HG02938 (cell line): ENCODE data around the gene E2F6.

Source experiments
- ATAC-seq: cut with Tn5 transposase; IDR thresholded peaks from one replicate; pipeline ENCODE4 v1.9.1; 2021; ENCODE audit warnings: mild to moderate bottlenecking, moderate library complexity; ENCODE audit not compliant: unreplicated experiment

The E2F6 gene

GRCh38 chr2:11493282-11493681 is 27.3 kb upstream of the E2F6 start:
- no peak for ATAC-seq

DNA sequence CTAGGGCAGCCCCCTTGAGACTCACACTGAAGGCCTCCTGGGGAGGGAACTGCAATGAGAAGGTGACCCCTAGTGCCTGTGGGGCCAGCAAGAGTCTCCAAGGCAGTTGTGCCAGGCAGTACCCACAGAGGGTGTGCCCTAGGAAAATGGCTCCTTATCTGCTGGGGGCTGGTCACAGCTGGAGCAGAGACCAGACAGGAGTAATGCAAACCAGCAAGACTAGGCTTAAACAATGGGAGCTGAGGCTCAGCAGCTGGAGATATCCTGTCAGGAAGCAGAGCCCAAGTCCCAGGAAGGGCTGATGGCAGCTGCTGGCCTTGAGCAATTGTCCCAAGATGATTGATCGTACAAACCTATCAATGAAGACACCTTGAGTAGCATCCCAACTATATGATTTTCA is 26.8 kb upstream of the E2F6 start:
- ATAC-seq, result no peak

GRCh38 chr2:11492244-11492643 is 26.3 kb upstream of the E2F6 start:
- ATAC-seq, result no peak

- no peak for ATAC-seq
Observed at GRCh38 chr2:11491348-11491933, 25.5 kb upstream of the E2F6 start.

DNA sequence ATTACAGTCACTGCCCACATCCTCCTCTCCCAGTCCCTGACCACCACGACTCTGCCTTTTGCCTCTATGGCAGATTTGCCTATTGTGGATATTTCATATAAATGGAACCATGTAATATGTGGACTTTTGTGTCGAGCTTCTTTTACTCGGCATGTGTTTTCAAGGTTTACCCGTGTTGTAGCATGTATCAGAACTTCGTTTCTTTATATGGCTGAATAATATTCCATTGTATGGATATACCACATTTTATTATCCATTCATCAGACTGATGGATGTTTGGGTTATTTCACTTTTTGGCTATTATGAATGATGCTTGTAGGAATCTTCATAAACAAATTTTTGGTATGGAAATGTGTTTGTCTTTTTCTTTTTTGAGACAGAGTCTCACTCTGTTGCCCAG is 24.2 kb upstream of the E2F6 start:
- no peak for ATAC-seq

DNA sequence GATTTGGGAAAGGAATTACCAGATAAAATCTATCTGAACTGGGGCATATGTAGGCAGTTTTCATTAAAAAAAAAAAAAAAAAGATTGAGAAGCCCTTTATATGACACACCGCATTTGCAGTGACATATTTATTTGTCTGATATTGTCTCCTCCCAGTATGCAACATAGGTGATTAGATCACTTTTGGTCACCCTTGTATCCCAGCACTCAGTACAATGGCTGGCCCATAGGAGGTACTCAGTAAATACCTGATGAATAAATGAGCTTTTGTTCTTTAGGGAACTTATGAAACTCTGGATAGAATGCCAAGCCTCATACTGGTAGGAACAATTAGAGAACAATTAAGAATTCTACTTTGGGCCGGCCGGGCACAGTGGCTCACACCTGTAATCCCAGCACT is 22.8 kb upstream of the E2F6 start:
- no peak for ATAC-seq

DNA sequence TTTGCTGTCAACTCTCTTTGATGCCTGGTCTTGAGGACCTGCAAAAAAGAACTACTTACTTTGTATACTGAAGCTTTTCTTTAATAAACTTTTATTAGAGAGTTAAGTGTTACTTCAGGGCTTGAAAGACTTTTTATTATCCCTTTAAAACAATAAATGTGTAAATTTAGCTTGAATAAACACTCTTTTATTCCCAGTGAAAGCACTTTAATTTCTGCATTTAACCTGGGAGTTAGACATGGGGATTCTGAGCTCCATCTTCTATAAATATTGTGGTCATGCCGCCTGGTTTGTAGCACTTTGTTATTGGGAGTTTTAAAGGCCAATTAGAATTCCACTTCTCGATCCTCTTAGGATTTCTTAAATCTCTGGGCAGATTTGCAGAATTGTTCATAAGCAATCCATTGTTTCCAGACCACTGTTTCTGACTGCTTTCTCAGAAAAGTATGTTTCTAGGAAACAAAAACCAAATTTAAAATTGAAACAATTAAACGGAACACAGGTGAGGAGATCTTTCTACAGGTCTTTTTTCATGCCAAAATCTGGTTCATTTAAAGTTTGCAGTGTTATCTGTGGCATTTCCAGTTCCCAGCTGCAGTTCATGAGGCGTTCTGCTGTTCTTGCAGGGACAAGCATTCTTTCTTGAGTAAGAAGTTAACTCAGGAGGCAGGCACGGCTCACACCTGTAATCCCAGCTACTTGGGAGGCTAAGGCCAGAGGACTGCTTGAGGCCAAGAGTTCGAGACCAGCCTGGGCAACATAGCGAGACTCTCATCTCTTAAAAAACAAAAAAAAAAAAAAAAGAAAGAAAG is 18.1 kb upstream of the E2F6 start:
- ATAC-seq, result no peak

- no peak for ATAC-seq
Observed at GRCh38 chr2:11482473-11483035, 16.6 kb upstream of the E2F6 start.

DNA sequence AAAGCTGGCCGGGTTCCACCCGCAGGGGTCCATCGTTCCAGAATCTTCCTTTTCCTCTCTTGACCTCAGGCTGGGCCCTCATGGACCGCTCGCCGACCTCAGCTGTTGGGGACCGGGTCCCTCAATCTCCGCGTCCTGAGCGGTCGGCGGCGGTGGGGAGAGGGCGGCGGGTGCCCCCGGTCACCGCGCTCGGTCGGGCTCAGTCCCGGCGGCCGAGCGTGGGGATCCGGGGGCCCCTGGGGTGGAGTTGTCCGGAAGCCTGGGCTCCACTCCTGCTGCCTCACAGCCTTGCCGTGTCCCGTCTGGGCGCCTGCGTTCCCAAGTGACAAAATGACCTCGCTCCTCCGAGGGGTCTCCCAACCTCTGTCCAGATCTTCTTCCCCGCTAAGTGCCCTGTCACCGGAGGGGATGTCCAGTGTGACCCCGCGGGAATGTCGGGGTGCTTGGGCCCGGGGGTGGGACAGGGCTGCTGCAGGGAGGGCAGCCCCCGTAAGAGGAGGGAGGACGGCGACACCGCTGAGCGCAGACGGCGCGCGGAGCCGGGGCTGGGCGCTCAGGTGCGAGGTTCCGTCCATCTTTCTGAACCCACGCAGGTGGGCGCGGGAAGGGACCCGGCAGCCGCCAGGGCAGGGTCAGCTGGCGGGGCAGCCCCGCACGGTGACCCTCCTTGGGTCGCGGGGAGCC is 16.0 kb upstream of the E2F6 start:
- no peak for ATAC-seq

DNA sequence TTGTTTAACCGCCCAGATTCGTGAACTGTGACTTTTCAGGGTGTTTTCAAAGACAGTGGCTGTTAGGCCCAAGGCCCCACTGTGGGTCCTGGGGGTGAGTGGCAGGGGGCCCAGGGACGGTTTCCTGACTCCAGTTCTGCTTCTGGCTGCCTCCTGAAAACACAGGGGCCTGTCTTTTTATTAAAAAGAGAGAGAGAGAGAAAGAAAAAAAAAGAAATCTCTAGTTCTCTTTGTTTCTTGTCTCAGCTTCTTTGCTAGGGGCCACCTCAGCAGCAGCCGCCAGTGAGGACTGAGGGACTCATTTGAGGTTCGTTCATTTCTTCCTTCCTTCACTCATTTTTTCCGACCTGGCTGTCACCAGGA is 15.4 kb upstream of the E2F6 start:
- no peak for ATAC-seq

- ATAC-seq, result no peak
Observed at GRCh38 chr2:11480859-11481258, 14.9 kb upstream of the E2F6 start.

DNA sequence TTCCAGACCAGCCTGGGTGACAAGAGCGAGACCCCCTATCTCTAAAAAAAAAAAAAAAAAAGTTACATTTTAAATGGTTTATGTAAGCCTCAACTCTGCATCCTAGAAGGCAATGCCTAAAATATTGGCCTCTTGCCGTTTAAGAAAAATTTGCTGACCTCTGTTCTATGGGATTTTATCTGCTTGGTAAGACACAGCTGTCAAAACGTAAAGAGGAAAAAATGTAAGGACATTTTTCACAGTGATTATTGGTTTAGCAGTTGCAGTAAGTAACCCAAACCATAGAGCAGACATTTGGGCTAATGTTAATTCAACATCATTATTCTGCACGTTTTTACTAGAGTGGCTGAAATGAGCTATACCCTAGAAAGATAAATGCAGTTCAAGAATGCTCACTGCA is 14.4 kb upstream of the E2F6 start:
- ATAC-seq, result no peak

GRCh38 chr2:11478899-11479605 is 13.1 kb upstream of the E2F6 start:
- ATAC-seq, result no peak

DNA sequence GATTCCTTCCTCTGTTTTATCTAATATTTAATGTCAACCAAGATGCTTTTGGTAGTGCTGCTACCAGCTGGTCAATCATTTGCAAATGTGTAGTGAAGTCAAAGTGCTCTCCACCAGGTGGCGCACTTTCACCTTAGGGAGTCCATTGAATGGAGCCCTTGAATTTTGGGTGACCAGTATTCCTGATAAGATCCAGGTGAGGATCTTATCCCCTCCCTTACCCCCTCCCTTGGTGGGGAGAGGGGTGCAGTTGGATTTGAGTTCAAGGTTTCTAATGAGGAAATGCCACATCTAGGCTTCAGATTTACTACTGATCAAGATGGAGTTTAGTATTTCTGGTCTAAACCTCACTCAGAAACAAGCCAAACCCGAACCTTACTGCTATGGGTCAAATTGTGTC is 12.0 kb upstream of the E2F6 start:
- ATAC-seq, result peak; percentile 74

DNA sequence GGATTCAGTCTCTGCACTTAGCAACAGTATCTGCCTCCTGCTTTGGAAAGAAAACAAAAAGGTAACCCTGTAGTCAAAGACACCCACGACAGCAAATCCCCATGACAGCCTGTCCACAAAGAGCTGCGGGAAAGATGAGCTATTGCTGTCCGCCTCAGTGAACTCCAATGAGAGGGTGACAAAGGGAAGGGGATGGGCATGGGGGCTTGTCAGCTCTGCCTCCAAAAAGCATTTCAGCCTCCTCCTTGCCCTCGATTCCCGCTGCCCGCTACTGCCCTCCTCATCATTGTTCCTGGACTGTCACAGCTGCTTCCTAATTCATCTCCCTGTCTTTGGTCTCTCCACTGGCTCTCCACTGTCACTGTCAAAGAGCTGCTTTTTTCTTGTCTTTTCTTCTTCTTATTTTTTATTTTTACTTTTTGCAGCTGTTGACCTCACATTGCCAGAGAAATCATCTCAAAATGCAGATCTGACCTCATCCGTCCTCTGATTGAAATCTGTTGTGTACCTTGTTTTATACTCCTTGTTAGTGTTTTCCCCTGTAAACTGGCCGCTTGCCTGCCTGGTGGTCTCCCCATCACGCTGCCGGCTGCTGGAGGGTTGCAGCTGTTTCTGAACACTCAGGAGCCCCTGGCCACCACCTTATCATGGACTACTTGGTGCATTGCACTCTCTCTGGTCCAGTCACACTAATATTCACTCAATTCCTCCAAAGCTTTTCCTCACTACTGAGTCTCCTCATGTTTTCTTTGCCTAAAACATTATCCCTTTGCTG is 7.9 kb upstream of the E2F6 start:
- no peak for ATAC-seq

DNA sequence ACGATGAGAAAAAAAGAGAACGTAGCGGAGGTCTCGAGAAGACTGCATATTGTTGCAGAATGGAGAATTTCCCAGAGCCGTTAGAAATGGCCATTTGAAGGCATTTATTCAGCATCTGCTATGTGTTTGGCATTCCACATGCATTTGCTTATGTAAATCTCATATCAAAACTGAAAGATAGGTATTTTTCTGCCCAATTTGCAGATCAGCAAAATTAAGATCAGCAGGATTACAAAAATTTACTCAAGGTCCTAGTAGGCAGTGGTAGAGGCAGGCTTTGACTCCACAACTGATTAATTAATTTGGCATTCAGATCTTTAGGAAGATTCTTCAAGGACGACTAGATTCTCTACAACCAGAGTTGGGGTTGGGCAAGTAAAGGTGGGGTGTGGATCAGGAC is 1.8 kb upstream of the E2F6 start:
- ATAC-seq, result no peak

- no peak for ATAC-seq
Observed at GRCh38 chr2:11467129-11467649, 1.2 kb upstream of the E2F6 start.

DNA sequence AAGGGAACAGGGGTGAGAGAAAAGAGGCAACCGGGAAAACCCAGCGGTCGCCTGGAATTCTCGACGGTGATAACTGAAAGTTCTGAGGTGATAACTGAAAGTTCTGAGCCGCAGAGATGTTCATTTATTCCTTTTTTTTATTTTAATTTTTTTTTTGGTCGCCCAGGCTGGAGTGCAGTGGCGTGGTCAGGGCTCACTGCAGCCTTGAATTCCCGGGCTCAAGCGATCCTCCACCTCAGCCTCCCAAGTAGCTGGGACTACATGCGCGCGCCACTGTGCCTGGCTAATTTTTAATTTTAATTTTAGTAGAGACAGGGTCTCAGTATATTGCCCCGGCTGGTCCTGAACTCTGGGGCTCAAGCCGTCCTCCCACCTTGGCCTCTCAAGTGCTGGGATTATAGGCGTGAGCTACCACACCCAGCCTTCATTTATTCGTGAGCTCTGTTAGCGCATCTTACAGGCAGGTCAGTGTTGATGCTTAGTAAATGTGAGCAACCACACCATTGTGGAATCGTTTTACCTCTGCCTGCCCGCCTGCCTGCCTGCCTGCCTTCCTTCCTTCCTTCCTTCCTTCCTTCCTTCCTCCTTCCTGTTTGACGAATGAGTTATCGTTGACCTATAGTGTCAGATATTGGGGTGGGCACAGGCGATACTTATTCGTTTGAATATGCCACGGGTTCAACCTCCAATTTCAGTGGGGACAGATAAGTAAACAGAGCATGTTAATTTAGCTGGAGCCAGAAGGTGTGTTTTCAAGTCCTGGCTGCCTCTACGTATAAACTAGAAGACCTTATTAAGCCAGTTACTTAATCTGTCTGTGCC is 557 bp upstream of the E2F6 start:
- ATAC-seq, result peak; percentile 41

DNA sequence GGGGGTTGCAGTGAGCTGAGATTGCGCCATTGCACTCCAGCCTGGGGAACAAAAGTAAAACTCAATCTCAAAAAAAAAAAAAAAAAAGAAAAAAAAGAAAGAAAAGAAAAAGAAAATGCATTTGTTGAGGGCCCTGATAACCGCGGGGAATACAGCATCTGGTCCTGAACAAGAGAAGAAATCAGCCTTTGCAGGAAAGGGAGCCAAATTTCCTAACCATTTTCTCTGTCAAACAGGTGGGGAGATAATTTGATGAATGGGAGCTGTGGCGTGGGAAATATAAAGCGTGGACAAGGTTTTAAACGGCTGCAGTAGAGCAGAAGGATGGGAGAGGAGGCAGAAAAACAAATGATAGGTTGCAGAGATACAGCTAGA is 864 bp downstream of the E2F6 start:
- no peak for ATAC-seq

GRCh38 chr2:11459816-11460215 is 6.1 kb downstream of the E2F6 start:
- no peak for ATAC-seq
